WERI-Rb-1 (cell line): ENCODE results near the gene CDKAL1.

ENCODE experiments used
- DNase-seq: peaks from one replicate; pipeline ENCODE4 v3.0.0-alpha.2; 2020
- H3K27ac ChIP-seq: fragments of 250-450 bp; sonication (Bioruptor Pico); 2 replicates; pipeline ENCODE4 v1.5.1; 2020; ENCODE audit warnings: mild to moderate bottlenecking, moderate library complexity
- H3K27me3 ChIP-seq: fragments of 250-450 bp; sonication (Bioruptor Pico); 2 replicates; pipeline ENCODE4 v1.5.1; 2021; ENCODE audit warnings: mild to moderate bottlenecking, low read depth, moderate library complexity; ENCODE audit not compliant: insufficient read depth, severe bottlenecking
- H3K36me3 ChIP-seq: fragments of 250-450 bp; sonication (Bioruptor Pico); 2 replicates; pipeline ENCODE4 v1.5.1; 2020; ENCODE audit warnings: mild to moderate bottlenecking, moderate library complexity
- H3K4me3 ChIP-seq: 2 replicates; pipeline ENCODE4 v1.5.1; 2011; ENCODE audit warnings: low read depth, mild to moderate bottlenecking, control low read depth, low read length
- H3K9me3 ChIP-seq: fragments of 250-450 bp; sonication (Bioruptor Pico); 2 replicates; pipeline ENCODE4 v1.5.1; 2021; ENCODE audit warnings: mild to moderate bottlenecking, moderate library complexity; ENCODE audit not compliant: severe bottlenecking
- CTCF ChIP-seq: IDR thresholded peaks from 2 replicates; pipeline ENCODE4 v1.5.1; 2011; ENCODE audit warnings: low read depth, mild to moderate bottlenecking, control low read depth, inconsistent platforms, low read length

CDKAL1 gene

DNA sequence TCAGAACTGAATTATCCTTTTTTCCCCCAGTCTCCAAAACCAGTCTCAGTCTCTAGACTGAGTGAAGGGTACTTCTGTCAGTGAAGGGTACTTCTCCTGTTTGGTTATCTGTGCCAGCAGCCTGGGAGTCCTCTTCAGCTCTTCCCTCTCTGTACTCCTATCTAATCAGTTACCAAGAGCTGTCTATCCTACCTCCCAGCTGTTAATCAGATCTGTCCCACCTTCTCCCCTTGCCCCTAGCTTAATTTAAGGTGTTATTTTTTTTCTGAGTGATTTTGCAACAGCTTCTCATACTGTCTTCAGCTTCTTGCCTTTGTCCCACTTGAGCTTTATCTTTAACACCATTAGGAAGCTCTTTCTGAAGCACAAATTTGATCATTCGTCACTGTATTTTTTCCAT, 567.4 kb downstream of the CDKAL1 start:
- no peaks in the 10 kb centered on the region for H3K27me3 ChIP-seq
- H3K4me3 ChIP-seq = no peak overlapping the region
- no peak overlapping the region for H3K27ac ChIP-seq
- DNase-seq = no peak
- TF ChIP-seq CTCF = no peak
- no peaks in the 10 kb centered on the region for H3K9me3 ChIP-seq
- no peaks in the 10 kb centered on the region for H3K36me3 ChIP-seq

GRCh38 chr6:21102201-21102600, 567.9 kb downstream of the CDKAL1 start:
- H3K36me3 ChIP-seq = no peaks in the 10 kb centered on the region
- no peak overlapping the region for H3K27ac ChIP-seq
- no peaks in the 10 kb centered on the region for H3K9me3 ChIP-seq
- TF ChIP-seq CTCF = no peak
- no peak overlapping the region for H3K4me3 ChIP-seq
- DNase-seq = no peak
- no peaks in the 10 kb centered on the region for H3K27me3 ChIP-seq

GRCh38 chr6:21102624-21103023, 568.4 kb downstream of the CDKAL1 start:
- no peak for TF ChIP-seq CTCF
- Histone ChIP-seq H3K9me3 (no peaks in the 10 kb centered on the region), H3K36me3 (no peaks in the 10 kb centered on the region), H3K27me3 (no peaks in the 10 kb centered on the region), H3K27ac (no peak overlapping the region), H3K4me3 (no peak overlapping the region)
- no peak for DNase-seq

DNA sequence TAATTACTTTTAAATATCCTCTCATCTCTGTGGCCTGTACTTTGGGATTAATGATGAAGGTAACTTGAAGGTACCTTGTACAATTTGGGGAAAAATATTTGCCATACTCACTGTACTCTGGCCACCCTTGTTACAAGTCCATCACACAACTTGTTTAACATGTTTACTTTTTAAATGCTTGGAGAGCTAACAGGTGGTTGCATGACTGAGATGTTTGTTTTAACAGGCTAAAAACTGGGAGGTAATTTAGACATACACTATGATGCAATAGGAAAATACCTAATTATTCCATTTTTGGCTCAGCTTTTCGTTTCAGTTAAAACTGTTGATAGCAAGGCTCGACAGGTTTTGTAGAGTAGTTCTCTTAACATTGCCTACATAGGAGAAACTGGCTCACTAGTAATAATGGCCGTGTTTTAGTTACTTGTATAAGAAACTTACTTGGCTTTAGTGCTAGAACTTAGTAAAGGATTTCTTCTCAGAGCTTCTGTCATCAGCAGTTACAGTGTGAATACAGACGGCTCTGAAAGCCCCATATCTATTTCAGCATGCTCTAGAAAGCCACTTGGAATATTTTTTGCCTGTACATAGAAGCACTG, 569.5 kb downstream of the CDKAL1 start:
- no peak for TF ChIP-seq CTCF
- DNase-seq = no peak
- Histone ChIP-seq H3K9me3 (no peaks in the 10 kb centered on the region), H3K27me3 (no peaks in the 10 kb centered on the region), H3K4me3 (no peak overlapping the region), H3K36me3 (no peaks in the 10 kb centered on the region), H3K27ac (no peak overlapping the region)

DNA sequence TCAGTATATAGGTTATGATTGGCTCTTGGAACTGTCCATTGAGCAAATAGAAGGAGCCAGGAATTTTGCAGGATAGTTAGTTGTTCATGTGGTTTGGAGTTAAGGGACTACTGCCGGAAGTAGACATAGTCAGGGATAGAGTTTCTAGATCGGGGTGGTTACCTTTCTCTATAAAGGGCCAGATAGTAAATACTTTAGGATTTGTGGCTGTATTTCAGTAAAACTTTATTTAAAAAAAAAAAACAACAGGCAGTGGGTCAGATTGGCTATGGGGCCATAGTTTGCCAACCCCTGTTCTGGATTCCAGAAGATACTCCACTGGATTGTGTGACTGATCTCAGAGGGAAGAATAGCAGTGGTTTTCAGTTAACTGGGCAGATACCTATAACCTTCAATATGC, 570.0 kb downstream of the CDKAL1 start:
- Histone ChIP-seq H3K27me3 (no peaks in the 10 kb centered on the region), H3K27ac (no peak overlapping the region), H3K9me3 (no peaks in the 10 kb centered on the region), H3K36me3 (no peaks in the 10 kb centered on the region), H3K4me3 (no peak overlapping the region)
- no peak for TF ChIP-seq CTCF
- DNase-seq = no peak

- Histone ChIP-seq H3K9me3 (no peaks in the 10 kb centered on the region), H3K4me3 (no peak overlapping the region), H3K27ac (no peak overlapping the region), H3K27me3 (no peaks in the 10 kb centered on the region), H3K36me3 (no peaks in the 10 kb centered on the region)
- TF ChIP-seq CTCF = no peak
- DNase-seq = no peak
Measured at GRCh38 chr6:21107796-21108195, 573.5 kb downstream of the CDKAL1 start.
